Nucleus accumbens (tissue), 56 donors: ENCODE measurements around the gene HELZ2.

Experiments used
- DNase-seq, 56 donors: peaks; one replicate each; lab custom pipeline; 2025; lab: John Stamatoyannopoulos, UW

Gene HELZ2

DNA sequence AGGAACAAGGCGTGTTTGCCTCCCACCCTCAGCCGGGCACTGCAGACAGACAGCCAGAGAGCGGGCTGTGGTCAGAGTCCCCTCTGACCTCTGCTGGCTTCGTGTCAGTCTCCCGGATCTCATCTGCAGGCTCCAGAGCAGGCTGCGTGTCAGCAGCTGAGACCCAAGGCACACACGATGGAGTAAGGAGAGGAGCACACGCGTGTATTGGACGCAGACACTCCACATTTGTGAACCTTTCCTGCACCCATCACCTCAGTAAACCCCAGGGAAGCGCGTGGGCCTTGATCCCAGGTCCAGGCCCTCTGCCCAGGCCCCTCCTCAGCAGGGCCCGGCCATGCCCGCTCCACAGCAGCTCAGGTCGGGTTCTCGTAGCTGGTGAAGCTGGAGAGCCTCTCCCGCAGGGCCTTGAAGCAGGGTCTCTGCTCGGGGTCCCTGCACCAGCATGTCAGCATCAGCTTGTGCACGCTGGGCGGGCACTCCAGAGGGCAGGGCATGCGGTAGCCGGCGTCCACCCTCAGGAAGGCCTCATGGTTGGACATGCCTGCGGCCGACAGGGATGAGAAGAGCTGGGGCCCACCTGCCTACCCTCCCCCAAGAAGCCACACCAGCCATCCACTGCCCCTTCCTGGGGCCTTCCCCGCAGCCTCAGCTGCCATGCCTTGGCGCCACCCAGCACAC lies 44.7 kb downstream of the HELZ2 start:
- no peak for DNase-seq

DNA sequence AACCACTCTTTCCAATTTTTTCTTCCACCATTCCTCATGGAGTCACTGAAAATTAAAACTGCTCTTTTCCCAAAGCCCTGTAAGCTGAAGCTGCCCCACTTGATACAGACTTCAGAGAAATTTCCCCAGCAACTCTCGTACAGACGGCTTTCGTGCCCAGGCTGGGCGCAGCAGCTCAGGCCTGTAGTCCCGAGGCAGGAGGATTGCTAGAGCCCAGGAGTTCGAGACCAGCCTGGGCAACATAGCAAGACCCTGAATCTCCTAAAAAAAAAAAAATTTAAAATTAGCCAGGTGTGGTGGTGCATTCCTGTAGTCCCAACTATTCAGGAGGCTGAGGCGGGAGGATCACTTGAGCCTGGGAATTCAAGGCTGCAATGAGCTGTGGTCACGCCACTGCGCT lies 46.9 kb downstream of the HELZ2 start:
- no peak for DNase-seq

DNA sequence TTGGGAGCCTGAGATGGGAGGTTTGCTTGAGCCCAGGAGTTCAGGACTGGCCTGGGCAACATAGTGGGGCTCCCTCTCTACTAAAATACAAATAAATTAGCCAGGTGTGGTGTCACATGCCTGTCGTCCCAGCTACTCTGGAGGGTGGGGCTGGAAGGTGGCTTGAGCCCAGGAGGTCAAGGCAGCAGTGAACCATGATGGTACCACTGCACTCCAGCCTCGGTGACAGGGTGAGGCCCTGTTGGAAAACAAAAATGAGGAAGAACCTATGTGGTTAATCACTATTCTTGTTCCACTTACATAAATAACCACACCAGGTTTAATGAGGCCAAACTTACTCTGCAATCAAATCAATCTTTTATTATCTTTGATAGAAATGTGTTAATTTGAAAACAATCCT lies 48.1 kb downstream of the HELZ2 start:
- no peak for DNase-seq

DNA sequence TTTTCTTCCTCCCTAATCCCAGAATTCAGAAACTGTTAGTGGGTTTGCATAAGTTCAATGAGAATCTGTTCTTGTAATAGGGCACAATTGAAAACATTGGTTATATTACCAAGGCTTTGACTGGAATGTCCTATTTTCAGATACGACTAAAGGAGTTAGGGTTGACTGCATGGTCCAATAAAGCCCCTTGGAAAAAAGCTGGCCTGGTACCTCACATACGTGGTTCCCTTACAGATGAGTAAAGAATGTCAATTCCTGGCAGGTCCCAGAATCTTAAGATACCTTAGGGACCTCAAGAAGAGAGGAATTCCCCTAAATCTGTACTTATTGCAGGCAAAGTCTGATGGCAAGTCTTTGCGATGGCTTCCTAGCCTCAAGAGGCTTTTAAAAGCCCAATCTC lies 48.9 kb downstream of the HELZ2 start:
- DNase-seq, result no peak
